ENCODE data around the gene TCTN1.

TCTN1 gene

GRCh38 chr12:110683888-110684287, 70.0 kb downstream of the TCTN1 start:
- no peak for DNase-seq (ENCODE audit: low spot score)

DNA sequence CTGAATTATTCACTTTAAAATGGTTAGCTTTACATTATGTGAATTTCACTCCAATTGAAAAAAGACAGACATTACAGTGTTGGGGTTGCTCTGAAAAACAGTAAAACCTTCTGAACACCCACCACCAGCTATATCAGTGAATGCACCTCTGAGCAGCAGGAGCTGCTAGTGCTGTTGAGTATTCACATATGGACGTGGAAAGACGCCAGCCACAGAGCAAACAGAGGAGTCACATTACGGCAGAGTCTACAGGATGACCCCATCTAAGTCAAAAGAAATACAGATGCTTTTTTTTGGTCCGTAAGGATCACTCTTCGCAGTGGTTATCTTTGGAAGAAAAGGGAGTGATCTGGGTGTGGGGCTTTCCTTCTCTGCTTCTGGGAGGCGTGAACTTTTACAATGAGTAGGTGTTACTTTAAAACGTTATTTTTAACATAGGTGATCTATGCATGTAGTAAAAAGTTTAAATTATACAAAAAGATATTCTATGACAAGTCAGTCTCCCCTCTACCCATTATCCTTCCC, 70.4 kb downstream of the TCTN1 start:
- DNase-seq (ENCODE audit: low spot score), result no peak

DNA sequence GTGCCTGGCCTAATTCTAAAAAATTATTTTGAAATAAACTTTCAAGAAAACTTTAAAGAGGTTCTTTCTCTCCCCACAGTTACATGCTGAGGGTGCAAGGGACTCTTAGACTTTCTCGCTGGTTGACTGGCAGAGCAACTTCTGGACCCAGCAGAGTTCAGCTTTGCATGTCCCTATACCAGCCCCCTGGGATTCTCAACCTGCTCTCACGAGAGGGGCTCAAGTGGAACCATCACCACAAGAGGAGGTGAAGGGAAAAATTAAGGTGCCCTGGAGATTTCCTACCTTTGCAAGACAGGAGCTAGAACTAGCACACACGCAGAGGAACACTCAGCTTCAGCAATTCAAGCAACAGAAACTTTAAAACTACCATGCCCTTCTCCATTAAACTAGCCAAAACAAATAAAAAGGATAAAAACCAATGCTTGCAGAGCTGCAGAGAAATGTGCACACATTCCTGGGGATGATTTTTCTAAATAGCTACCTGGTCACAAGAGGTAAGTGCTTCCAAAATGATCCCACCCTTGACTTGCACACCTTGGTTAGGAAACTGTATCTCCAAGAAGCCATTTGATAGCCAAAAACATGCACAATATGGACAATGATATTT, 72.5 kb downstream of the TCTN1 start:
- DNase-seq (ENCODE audit: low spot score), result no peak

DNA sequence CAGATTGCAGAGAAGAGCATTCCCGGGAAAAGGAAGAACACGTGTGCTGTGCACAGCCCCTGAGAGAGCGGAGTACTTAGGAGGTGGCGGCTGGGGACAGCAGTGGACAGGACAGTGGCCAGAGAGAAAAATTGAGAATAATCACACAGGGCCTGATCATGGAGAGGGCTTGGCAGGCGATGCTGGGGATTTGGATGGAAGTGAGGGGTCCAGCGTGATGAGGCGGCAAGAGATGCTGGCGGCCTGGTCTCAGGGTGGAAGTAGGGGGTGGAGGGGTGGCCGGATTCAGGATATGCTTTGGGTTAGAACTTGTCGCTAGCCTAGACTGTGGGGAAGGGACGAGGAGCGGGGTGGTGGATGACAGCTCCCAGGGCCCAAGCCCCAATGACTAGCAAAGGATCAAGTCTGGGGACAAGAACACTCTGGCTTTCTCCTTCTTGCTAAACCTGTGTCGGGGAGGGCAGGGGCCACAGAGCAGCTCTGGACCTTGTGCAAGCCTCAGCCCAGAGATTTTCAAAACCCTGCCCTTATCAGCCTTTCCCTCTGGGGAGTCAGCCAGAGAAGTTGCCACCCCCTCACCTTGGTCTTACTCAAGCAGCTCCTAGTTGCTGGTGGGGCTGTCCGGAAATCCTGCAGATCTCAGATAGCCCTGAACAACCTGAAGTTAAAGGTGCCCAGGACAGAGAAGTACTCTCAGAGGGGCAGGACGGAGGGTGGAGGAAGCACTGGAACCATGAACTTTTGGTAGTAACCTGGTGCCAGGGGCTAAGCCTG, 73.7 kb downstream of the TCTN1 start:
- DNase-seq (ENCODE audit: low spot score), result no peak

DNA sequence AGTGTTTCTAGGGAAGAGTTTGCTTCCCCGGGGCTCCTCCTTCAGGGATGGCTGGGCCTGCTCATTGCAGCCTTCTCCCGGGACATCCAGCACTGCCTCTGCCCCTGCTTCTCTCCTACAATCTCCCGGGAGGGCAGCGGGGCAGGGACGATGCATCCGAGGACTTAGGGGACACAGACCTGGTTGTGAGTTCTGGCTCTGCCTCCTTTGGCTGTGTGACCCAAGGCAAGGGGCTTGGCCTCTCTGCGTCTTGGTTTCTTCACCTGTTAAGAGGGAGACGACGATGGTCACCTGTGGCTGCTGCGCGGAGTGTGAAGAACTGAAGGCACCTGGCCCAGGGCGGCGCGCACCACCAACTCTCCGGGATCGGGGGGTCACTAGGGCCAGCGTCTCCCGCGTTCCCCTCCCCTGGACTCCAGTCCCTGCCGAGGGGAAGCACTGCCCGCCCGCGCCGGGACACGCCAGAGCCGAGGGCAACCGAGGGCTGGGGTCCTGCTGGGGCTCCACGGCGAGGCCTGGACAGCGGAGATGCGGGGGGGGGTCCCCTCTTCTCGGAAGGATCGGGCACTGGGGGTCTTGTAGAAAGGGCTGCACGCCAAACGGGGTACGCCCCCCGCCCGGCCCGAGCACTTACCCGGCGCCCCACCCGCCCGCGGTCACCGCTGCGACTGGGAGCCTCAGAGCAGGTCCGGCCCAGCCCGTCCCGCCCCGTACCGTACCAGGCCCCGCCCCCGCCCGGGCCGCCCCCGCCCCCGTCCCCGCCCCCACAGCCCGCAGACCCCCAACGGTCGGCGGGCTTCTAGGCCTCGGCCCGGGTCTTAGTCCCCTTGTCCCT, 74.7 kb downstream of the TCTN1 start, which contains the start of gene HVCN1:
HVCN1 (minus strand) TSS at position 670 of the 835 bp plus-strand sequence. CDS start 5,870 bp downstream, outside the sequence.
- peak; percentile 68 for DNase-seq (ENCODE audit: low spot score)

- DNase-seq (ENCODE audit: low spot score), result peak; percentile 69
Measured at GRCh38 chr12:110689281-110690126, 75.6 kb downstream of the TCTN1 start.

DNA sequence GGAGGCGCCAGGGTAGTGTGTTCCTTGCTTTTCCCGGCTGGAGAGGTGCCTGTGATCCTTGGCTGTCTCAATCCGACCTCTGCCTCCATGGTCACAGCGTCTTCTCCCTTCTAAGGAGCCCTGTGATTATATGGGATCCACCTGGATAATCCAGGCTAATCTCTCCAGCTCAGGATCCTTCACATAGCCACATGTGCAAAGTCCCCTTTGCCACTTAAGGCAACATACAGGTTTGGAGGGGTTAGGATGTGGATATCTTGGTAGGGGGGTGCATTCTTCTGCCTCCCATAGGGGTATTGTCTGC, 76.2 kb downstream of the TCTN1 start:
- no peak for DNase-seq (ENCODE audit: low spot score)

DNA sequence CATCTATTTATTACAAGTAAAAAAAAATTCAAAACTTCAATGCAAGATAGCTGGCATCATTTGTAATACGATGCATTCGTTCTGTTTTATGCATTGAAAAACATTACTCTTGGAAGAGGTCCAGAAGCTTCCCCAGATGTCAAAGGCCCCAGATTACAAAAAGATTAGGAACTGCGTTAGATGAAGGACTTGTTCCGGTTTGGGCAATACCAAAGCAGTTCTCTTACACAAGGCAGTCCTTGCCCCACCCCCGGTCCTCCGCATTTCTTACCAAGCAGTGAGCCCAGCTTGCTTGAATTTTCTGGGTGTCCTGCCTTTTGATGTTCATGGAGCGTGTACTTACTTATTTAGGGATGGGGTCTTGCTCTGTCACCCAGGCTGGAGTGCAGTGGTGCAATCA, 79.8 kb downstream of the TCTN1 start:
- DNase-seq (ENCODE audit: low spot score), result no peak

DNA sequence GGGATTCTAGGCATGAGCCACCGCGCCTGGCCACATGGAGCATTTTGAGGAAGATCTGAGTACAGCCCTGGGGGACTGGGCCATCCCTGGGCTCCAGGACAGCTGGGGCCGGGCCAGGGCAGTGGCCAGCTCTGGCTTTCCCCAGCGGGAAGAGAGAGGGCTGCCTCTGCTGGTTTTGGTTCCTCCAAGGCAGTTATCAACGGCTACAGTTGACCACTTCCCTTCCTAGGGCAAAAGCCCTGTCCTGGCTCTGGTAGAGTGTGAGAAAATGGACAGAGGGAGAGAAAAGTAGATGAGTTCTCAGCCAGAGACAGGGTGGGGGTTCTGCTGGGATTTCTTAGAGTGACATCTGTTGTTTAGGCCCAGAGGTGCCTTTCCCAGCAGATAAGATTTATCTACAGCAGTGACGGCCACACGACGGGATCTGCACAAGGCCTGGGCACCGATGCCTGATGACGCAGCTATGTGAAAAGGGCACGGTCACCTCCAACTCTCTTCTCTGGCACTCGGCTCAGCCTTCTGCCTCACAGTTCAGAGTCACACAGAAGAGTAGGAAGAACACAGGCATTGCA, 80.5 kb downstream of the TCTN1 start:
- DNase-seq (ENCODE audit: low spot score), result no peak

DNA sequence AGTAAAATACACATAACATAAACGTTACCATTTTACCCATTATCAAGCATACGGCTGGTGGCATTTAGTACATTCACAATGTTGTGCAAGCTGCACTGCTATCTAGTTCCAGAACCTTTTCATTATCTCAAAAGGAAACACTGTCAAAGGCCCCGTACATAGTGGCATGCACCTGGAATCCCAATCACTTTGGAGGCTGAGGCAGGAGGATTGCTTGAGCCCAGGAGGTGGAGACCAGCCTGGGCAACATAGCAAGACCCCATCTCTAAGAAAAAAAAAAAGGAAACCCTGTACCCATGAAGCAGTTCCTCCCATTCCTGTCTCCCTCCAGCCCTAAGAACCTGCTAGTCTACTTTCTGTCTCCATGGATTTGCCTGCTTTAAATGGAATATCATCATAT, 82.4 kb downstream of the TCTN1 start:
- no peak for DNase-seq (ENCODE audit: low spot score)

GRCh38 chr12:110697236-110697635, 83.3 kb downstream of the TCTN1 start:
- DNase-seq (ENCODE audit: low spot score), result no peak

DNA sequence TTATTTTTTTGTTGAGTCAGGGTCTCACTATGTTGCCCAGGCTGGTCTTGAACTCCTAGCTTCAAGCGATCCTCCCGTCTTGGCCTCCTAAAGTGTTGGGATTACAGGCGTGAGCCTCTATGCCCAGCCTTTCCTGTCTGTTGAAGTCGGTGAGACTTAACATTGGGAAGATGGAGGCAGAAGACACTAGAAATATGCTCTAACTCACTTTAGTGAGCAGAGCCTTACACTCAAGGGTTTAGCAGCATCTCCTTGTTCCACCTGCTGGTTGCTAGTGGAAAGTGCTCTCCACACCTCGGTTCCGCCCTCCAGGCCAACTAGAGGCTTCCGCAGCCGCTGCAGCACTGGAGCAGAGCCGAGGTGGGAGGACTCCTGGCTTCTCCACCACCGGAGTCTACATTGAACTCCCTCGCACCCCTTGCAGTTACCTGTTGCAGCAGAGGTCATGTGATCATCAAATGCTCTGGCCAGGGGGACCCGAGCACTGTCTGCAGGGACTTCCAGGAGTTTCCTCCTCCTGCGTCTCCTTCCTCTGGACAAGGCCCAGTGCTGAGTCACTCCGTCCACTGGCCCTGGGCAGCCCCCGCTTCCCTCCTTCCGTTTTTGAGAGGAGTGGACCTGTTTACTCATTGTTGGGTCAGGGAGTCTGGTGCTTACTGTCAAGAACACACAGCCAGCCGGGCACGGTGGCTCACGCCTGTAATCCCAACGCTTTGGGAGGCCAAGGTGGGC, 84.4 kb downstream of the TCTN1 start:
- peak; percentile 72 for DNase-seq (ENCODE audit: low spot score)
